ENCODE measurements around the gene FBXL4. TPM values are rescaled to one million over a fixed set of nuclear protein-coding genes. Genes with fewer than 3 reads are reported as not detected.

Gene FBXL4
- polyA plus RNA-seq, 3 donors = 25.6 to 30.2 (median 27.9) TPM

DNA sequence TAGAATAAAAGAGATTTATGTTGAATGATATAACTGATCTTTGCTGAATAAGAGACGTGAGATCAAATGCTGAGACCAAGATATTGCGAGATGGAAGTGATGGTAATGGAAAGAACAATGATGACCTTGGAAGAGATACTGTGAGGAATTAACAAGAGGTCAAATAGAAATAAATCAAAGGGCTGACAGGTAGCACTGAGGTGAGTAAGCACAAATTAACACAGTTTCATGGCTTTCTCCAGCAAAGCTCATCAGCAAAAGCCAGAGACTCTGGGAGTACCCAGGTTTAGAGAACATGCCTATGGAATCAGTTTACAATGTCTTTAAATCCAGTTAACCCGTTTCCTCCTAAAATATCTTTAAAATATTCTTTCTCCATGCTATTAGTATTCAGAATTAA, 60.1 kb downstream of the FBXL4 start:
- DNase-seq (ENCODE audit: low read depth in 3 of 3, low spot score in 2 of 3) = no peak

- DNase-seq (ENCODE audit: low read depth in 3 of 3, low spot score in 2 of 3) = no peak
Measured at GRCh38 chr6:98885330-98885729, 62.4 kb downstream of the FBXL4 start.

- DNase-seq (ENCODE audit: low read depth in 3 of 3, low spot score in 2 of 3) = no peak
Measured at GRCh38 chr6:98880486-98880885, 67.3 kb downstream of the FBXL4 start.

- DNase-seq (ENCODE audit: low read depth in 3 of 3, low spot score in 2 of 3) = no peak
Measured at GRCh38 chr6:98877250-98877649, 70.5 kb downstream of the FBXL4 start.

GRCh38 chr6:98875375-98875774, 72.4 kb downstream of the FBXL4 start:
- DNase-seq (ENCODE audit: low read depth in 3 of 3, low spot score in 2 of 3) = no peak

DNA sequence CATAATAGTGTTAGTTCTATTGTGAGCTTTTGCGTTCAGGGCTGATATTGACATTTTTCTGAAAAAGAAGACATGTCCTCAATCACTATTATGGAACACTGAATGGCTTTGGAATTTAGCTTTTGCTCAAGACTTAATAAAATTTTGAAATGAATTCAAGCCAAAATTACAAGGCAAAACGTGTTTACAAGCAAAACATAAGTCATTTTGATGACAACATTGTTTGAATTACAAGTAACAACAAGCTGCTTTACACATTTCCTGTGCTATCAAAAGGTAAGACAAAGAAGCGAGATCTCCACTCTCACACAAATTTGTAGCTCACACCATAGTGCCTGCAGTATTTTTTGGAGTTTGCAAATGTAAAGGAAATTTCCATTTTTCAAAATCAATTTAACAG, 75.9 kb downstream of the FBXL4 start:
- DNase-seq (ENCODE audit: low read depth in 3 of 3, low spot score in 2 of 3) = no peak

DNA sequence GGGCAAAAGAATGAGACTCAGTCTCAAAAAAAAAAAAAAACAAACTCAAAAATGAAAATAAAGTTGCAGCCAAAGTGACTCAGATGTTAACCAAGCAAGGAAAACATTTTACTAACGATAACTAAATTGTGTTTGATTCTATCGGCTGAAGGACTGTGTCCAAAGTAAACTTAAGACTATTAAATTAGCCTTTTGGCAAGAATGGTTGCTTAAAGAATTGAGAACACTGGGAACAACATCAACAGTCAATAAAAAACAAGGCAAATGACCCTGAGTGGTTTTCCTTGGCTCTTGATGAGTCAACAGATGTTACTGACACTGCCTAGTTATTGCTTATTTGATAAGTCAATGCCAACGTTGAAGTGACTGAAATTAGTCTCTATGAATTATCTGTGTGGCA, 76.7 kb downstream of the FBXL4 start:
- DNase-seq (ENCODE audit: low read depth in 3 of 3, low spot score in 2 of 3) = no peak

DNA sequence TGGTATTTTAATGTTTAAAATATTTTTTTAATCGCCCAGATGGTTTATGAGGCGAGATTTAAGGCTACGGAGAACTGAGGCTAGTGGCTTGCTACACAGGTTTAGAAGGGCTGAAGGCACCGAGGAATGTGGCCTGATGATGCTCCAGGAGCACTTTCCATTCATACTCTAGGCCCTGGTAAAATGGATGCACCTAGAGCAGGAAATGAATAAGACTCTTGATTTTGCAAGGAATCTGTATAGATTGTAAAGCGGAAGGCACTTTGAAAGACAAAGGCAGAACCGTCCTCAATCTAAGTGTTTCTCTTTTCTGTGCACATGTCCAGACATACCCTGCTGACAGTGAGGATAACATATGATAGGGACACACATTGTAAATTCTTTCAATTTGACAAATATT, 83.2 kb downstream of the FBXL4 start:
- no peak for DNase-seq (ENCODE audit: low read depth in 3 of 3, low spot score in 2 of 3)

GRCh38 chr6:98848539-98849242, 99.1 kb downstream of the FBXL4 start:
- no peak for DNase-seq (ENCODE audit: low read depth in 3 of 3, low spot score in 2 of 3)

GRCh38 chr6:98847779-98848538, 99.8 kb downstream of the FBXL4 start:
- no peak for DNase-seq (ENCODE audit: low read depth in 3 of 3, low spot score in 2 of 3)

DNA sequence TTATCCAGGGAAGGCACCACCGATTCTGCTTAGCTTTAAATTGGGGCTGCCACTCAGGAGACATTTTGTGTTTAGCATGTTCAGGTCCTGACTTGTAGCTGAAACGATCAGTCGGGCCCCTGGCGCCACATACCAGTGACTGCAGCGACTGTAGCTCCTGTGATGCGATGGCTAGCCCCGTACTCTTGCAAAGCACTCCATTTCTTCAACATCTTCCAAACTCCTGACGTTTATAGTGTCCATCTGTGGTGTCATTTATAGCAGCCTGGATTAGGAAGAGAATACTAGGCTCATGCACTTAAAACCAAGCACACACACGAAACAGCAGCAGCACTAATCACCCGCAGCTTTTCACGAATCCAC, 100.3 kb downstream of the FBXL4 start:
- DNase-seq (ENCODE audit: low read depth in 3 of 3, low spot score in 2 of 3) = no peak

- DNase-seq (ENCODE audit: low read depth in 3 of 3, low spot score in 2 of 3) = no peak
Measured at GRCh38 chr6:98846021-98846380, 101.7 kb downstream of the FBXL4 start.

DNA sequence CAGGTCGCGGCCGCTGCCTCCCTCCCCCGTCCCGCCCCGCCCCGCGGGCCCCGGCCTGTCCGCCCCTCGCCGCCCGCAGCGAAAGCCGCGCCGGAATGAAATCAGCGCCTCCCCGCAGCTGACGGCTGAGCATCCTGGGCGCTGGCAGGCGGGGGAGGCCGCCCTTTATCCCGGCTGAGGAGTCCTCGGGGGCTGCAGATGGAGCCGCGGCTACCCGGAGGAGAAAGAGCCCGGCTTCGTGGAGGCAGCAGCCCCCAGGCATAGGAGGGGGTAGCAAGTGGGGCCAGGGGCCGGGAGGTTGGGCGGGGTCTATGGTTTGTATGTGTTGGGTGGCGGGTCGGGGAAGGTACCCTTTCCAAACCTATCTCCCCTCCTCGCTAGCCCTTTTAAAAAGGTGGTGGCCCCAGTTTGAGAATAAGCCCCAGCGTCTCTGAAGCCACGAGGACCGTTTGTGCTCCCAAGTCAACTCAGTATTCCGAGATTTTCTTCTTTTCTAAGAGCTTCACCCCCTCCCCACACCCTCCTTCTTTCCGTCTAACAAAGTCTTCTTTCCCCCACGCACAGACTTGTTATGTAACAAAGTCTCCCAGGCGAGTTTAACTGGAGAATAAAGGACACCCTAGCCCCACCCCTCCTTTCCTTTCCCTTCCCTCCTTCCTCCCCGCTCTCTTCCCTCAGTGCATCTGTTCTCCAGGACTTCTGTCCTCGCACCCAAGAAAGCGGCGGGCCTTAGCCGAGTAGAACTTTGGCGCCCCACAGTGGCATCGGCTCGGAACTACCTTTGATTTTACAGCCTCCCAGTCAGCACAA, 102.3 kb downstream of the FBXL4 start:
- peak in 2 of 3 donors; percentile 65 to 72 for DNase-seq (ENCODE audit: low read depth in 3 of 3, low spot score in 2 of 3)

GRCh38 chr6:98844244-98845210, 103.2 kb downstream of the FBXL4 start:
- no peak for DNase-seq (ENCODE audit: low read depth in 3 of 3, low spot score in 2 of 3)

GRCh38 chr6:98843271-98844243, 104.2 kb downstream of the FBXL4 start:
- DNase-seq (ENCODE audit: low read depth in 3 of 3, low spot score in 2 of 3) = no peak

DNA sequence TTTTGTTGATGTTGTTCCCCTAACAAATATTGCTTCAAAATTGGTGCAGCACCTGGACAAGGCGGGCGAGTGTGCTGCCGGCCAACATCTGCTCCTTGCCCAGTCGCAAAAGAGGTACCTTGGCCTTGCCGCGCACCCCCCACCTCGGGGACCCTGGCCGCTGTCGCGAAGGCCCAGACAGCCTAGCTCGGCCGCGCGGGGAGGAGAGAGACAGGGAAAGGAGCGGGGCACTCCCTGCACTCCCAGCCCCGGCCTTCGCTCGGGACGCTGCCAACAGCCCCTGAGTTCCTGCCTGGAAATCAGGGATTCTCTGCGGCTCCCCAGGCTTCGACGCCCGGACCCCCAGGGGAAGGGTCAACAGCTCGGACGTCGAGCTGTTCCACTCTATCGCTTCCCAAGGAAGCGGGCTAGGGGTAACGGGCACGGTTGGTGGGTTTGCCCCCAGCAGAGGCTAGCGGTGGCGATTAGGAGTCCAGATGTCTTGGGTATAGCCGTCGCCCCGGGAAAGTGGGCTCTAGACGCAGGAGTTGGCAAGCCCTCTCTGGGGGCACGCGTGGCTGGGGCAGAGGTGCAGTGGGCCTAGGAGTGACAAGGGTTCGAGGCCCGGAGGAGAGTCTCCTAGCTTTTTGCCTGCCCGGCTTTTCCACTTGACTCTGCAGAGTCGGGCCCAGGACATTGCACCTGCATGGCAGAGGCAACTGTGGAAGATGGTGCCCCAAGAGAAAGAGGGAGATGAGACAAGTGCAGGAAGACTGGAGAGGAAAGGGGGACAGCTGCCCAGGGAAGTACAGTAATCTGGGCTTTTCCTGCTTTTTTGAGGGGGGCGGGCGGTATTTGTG, 105.2 kb downstream of the FBXL4 start:
- no peak for DNase-seq (ENCODE audit: low read depth in 3 of 3, low spot score in 2 of 3)

GRCh38 chr6:98841621-98842341, 106.0 kb downstream of the FBXL4 start:
- no peak for DNase-seq (ENCODE audit: low read depth in 3 of 3, low spot score in 2 of 3)

All from right renal cortex interstitium (tissue), 3 donors.